Epithelial cell of proximal tubule (primary cell): ENCODE data around the gene ZNF287. TPM values are rescaled to one million over a fixed set of nuclear protein-coding genes. Genes with fewer than 3 reads are reported as not detected.

Source experiments
- DNase-seq: peaks from one replicate; pipeline ENCODE4 v3.0.0-alpha.2; 2011; ENCODE audit warnings: low read depth
- H3K4me3 ChIP-seq: 2 replicates; pipeline ENCODE4 v1.5.1; 2011; ENCODE audit warnings: low read depth, mild to moderate bottlenecking, low read length
- total RNA-seq: library from RNA; depleted of rRNA; stranded (reverse); fragments of >200 nt; gene quantifications from 2 replicates; pipeline ENCODE4 v1.2.3, GENCODE V29; 2015
- TF ChIP-seq, protein P1 (sequence below): conservative IDR thresholded peaks from 2 replicates; pipeline ENCODE4 v1.5.1; 2012; ENCODE audit warnings: low read depth, mild to moderate bottlenecking, low read length

ZNF287 gene
- total RNA-seq, 1 donor from 2014 or later = 3.3 TPM

DNA sequence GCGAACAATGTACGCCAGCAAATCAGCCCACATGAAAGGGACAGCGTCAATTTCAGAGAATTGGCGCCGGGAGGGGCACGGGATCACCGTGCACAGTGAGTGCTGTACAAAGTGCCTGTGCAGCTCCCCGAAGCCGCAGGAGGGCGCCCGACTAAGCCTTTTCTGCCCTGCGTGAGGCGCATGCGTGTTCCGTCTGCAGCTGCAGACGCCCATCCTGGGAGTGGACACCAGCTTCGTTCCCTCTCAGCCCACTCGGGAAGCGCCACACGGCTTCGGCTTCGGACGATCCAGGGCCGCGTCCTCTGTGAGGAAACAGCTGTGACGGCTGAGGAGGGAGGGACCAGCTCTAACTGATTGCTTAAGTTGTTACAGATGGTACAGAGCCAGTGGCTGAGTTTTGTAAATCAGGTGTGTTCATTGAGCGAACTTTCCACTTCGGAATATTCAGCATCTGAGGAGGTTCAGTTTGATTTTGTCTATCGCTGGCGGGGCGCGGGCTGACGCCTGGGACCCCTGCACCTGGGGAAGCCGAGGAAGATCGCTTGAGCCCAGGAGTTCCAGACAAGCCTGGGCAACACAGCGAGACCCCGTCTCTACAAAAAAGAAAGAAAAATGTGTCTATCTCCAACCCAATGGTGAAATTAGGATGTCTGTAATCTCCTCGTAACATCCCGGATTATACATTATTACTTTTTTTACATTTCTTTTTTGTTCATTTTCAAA lies 15.4 kb upstream of the ZNF287 start:
- peak; percentile 3 for DNase-seq
- H3K4me3 ChIP-seq = peak overlapping the region; percentile 53
- TF ChIP-seq, protein P1, sequence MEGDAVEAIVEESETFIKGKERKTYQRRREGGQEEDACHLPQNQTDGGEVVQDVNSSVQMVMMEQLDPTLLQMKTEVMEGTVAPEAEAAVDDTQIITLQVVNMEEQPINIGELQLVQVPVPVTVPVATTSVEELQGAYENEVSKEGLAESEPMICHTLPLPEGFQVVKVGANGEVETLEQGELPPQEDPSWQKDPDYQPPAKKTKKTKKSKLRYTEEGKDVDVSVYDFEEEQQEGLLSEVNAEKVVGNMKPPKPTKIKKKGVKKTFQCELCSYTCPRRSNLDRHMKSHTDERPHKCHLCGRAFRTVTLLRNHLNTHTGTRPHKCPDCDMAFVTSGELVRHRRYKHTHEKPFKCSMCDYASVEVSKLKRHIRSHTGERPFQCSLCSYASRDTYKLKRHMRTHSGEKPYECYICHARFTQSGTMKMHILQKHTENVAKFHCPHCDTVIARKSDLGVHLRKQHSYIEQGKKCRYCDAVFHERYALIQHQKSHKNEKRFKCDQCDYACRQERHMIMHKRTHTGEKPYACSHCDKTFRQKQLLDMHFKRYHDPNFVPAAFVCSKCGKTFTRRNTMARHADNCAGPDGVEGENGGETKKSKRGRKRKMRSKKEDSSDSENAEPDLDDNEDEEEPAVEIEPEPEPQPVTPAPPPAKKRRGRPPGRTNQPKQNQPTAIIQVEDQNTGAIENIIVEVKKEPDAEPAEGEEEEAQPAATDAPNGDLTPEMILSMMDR = peak; percentile 87

GRCh38 chr17:16583781-16584180 lies 14.8 kb upstream of the ZNF287 start:
- H3K4me3 ChIP-seq = no peak overlapping the region
- DNase-seq = no peak
- TF ChIP-seq, protein P1 = no peak

DNA sequence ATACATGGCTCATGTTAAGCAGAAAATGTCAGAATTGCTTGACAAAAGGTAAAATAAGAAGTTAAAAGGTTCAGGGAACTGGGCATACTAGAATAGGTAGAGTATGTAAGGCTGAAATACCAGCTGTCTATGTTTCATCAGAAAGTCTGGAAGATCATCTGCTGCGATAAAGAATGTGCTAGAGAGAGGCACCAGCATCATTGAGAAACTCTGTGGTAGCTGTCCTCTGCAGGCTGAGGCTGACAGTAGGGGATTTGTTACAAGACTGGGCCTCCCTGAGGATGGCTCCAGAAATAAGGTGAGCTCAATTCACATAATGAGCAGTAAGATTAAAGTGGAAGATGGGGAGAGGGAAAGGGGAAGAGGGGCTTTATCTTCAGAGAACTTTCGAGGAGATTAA lies 4.5 kb upstream of the ZNF287 start:
- TF ChIP-seq, protein P1 = no peak
- no peak overlapping the region for H3K4me3 ChIP-seq
- no peak for DNase-seq

GRCh38 chr17:16569358-16569712 lies 331 bp upstream of the ZNF287 start:
- H3K4me3 ChIP-seq = peak overlapping the region; percentile 82
- no peak for DNase-seq
- TF ChIP-seq, protein P1 = no peak

- TF ChIP-seq, protein P1 = no peak
- no peak overlapping the region for H3K4me3 ChIP-seq
- DNase-seq = no peak
Measured at GRCh38 chr17:16552637-16553045, 16.4 kb downstream of the ZNF287 start.

- no peak for DNase-seq
- H3K4me3 ChIP-seq = no peak overlapping the region
- TF ChIP-seq, protein P1 = no peak
Measured at GRCh38 chr17:16551878-16552636, 16.9 kb downstream of the ZNF287 start.
